22Rv1 (cell line): ENCODE measurements around the gene TRANK1.
"Not testable (repeated sequence)": the region's sequence is repeated elsewhere in the genome, so short reads cannot be mapped to it uniquely, and the experiment has no call there.

Source experiments
- H3K27ac ChIP-seq: fragments of 450-650 bp; 2 replicates; pipeline ENCODE4 v1.5.1; 2017
- CTCF ChIP-seq: fragments of 450-650 bp; IDR thresholded peaks from 2 replicates; pipeline ENCODE4 v1.5.1; 2017; ENCODE audit warnings: mild to moderate bottlenecking
- ZFX ChIP-seq: fragments of 450-650 bp; IDR thresholded peaks from 2 replicates; pipeline ENCODE4 v1.6.1; 2017; ENCODE audit warnings: antibody characterized with exemption, borderline replicate concordance

TRANK1 gene

GRCh38 chr3:36941658-36942057, 3.2 kb downstream of the TRANK1 start:
- H3K27ac ChIP-seq, result no peak overlapping the region
- no peak for TF ChIP-seq ZFX
- no peak for TF ChIP-seq CTCF

- no peak overlapping the region for H3K27ac ChIP-seq
- TF ChIP-seq ZFX, result no peak
- no peak for TF ChIP-seq CTCF
These were observed 3.7 kb downstream of the TRANK1 start for GRCh38 chr3:36941162-36941561.

- H3K27ac ChIP-seq, result no peak overlapping the region
- TF ChIP-seq ZFX (no peak), CTCF (no peak)
These were observed 7.4 kb downstream of the TRANK1 start for GRCh38 chr3:36937492-36937891.

DNA sequence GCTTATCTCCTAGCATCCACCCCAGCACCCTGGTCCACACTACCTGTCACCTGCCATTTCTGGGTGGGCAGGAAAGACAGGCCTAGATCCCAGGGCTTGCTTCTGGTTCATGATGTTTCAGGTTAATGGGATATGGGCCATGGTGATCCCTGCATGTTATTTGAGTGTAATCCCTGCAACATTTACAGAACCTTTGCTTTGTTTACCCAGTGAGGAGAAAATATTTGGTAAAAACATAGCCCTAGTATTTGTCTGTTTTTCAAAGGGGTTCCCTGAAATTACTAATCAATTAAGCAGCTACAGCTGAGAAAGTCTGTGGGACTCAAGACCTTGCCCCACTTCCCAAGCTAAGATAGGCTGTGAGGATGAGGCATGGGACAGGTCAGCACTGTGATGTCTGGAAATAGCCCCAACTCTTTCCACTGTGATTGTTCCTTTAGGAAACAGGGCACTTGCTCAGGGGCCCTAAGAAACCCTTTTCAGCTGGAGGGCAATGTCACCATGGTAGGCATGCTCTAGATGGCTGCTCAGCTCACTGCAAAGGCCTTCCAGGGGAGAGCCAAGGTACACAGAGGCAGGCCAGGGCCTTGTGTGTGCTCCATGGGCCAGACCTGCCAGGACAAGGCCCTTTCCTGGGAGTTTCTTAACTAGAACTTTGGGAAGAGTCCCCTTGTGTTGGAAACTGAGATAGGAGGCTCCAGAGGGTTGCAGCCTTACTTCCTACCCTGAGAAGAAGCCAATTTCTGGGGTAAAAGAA, 11.1 kb downstream of the TRANK1 start:
- H3K27ac ChIP-seq, result no peak overlapping the region
- TF ChIP-seq CTCF (no peak), ZFX (no peak)

GRCh38 chr3:36931424-36931823, 13.4 kb downstream of the TRANK1 start:
- H3K27ac ChIP-seq, result not testable (repeated sequence)

- TF ChIP-seq CTCF (no peak), ZFX (no peak)
- no peak overlapping the region for H3K27ac ChIP-seq
These were observed 16.6 kb downstream of the TRANK1 start for GRCh38 chr3:36928220-36928619.

DNA sequence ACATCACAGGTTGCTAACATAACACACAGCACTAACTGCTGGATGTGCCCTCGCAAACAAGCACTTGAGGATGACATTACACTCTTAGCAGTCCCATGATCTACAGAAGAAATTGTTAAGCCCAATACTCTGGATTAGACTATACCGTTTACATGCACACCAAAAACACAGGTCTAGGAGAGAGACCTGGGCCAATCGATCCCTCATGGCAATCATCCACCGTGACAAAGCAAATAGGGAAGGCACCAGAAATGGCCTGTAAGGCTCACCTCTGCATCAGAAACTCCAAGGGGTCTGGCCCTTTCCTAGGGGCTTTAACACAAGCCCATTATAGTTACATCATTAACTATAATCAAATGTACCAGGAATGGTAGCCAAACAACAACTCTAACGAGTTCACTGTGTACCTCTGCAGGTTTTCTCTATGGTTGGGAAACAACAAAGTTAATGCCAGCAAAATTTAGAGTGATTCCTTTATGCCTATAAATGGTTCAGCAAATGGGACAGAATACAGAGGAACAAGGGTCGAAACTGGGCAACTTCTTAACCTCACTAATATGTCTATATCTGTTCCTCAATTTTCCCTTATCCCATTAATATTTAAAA, 18.5 kb downstream of the TRANK1 start:
- no peak for TF ChIP-seq CTCF
- no peak for TF ChIP-seq ZFX
- H3K27ac ChIP-seq, result no peak overlapping the region
